G401 (cell line): Measurements from ENCODE around the gene KRTAP2-2. TPM values are rescaled to one million over a fixed set of nuclear protein-coding genes. Genes with fewer than 3 reads are reported as not detected.

Experiments
- total RNA-seq: library from RNA; depleted of rRNA; stranded (reverse); fragments of >200 nt; shearing (Covaris generic); gene quantifications from 2 replicates; pipeline ENCODE4 v1.2.3, GENCODE V29; 2014; rRNA removed

Gene KRTAP2-2
- total RNA-seq, 1 experiment from 2014 or later, result not detected

Other genes starting within 250 kb of the KRTAP2-2 start
- 22.4 and 30.6 TPM in 2 replicates for gene KRT10, start 232.6 kb downstream of the KRTAP2-2 start, total RNA-seq
- gene KRT12, start 188.0 kb downstream of the KRTAP2-2 start, total RNA-seq, result not detected in 2 replicates
- not detected in 2 replicates for gene KRT20, start 170.0 kb downstream of the KRTAP2-2 start, total RNA-seq
- gene KRT23, start 117.6 kb downstream of the KRTAP2-2 start, total RNA-seq, result not detected in 2 replicates
- not detected in 2 replicates for gene KRT39, start 88.3 kb downstream of the KRTAP2-2 start, total RNA-seq
- not detected in 2 replicates for gene KRT40, start 70.9 kb downstream of the KRTAP2-2 start, total RNA-seq
- gene KRTAP3-3, start 61.1 kb downstream of the KRTAP2-2 start, total RNA-seq, result not detected in 2 replicates
- not detected in 2 replicates for gene KRTAP3-2, start 55.3 kb downstream of the KRTAP2-2 start, total RNA-seq
- gene KRTAP3-1, start 46.1 kb downstream of the KRTAP2-2 start, total RNA-seq, result not detected in 2 replicates
- gene KRTAP1-5, start 28.0 kb downstream of the KRTAP2-2 start, total RNA-seq, result not detected in 2 replicates
- not detected in 2 replicates for gene KRTAP1-4, start 25.0 kb downstream of the KRTAP2-2 start, total RNA-seq
- not detected in 2 replicates for gene KRTAP1-3, start 20.4 kb downstream of the KRTAP2-2 start, total RNA-seq
- gene KRTAP1-1, start 13.8 kb downstream of the KRTAP2-2 start, total RNA-seq, result not detected in 2 replicates
- not detected in 2 replicates for gene KRTAP2-1, start 7.9 kb downstream of the KRTAP2-2 start, total RNA-seq
- not detected in 2 replicates for gene KRTAP2-3, start 4.9 kb upstream of the KRTAP2-2 start, total RNA-seq
- gene KRTAP2-4, start 10.6 kb upstream of the KRTAP2-2 start, total RNA-seq, result not detected in 2 replicates
- not detected in 2 replicates for gene KRTAP4-7, start 28.9 kb upstream of the KRTAP2-2 start, total RNA-seq
- gene KRTAP4-8, start 42.9 kb upstream of the KRTAP2-2 start, total RNA-seq, result not detected in 2 replicates
- not detected in 2 replicates for gene KRTAP4-16, start 47.0 kb upstream of the KRTAP2-2 start, total RNA-seq
- not detected in 2 replicates for gene KRTAP4-9, start 50.2 kb upstream of the KRTAP2-2 start, total RNA-seq
- not detected in 2 replicates for gene KRTAP4-11, start 63.1 kb upstream of the KRTAP2-2 start, total RNA-seq
- not detected in 2 replicates for gene KRTAP4-12, start 69.0 kb upstream of the KRTAP2-2 start, total RNA-seq
- not detected in 2 replicates for gene KRTAP4-6, start 85.3 kb upstream of the KRTAP2-2 start, total RNA-seq
- not detected in 2 replicates for gene KRTAP4-5, start 94.6 kb upstream of the KRTAP2-2 start, total RNA-seq
- gene KRTAP4-4, start 105.5 kb upstream of the KRTAP2-2 start, total RNA-seq, result not detected in 2 replicates
- not detected in 2 replicates for gene KRTAP4-3, start 113.0 kb upstream of the KRTAP2-2 start, total RNA-seq
- gene KRTAP4-2, start 123.0 kb upstream of the KRTAP2-2 start, total RNA-seq, result not detected in 2 replicates
- not detected in 2 replicates for gene KRTAP4-1, start 129.7 kb upstream of the KRTAP2-2 start, total RNA-seq
- gene KRTAP9-1, start 134.7 kb upstream of the KRTAP2-2 start, total RNA-seq, result not detected in 2 replicates
- gene KRTAP9-2, start 171.4 kb upstream of the KRTAP2-2 start, total RNA-seq, result not detected in 2 replicates
- not detected in 2 replicates for gene KRTAP9-3, start 177.2 kb upstream of the KRTAP2-2 start, total RNA-seq
- not detected in 2 replicates for gene KRTAP9-8, start 182.8 kb upstream of the KRTAP2-2 start, total RNA-seq
- gene KRTAP9-4, start 194.5 kb upstream of the KRTAP2-2 start, total RNA-seq, result not detected in 2 replicates
- not detected in 2 replicates for gene KRTAP9-9, start 200.2 kb upstream of the KRTAP2-2 start, total RNA-seq
- not detected in 2 replicates for gene KRTAP9-6, start 210.1 kb upstream of the KRTAP2-2 start, total RNA-seq
- not detected in 2 replicates for gene KRTAP9-7, start 220.5 kb upstream of the KRTAP2-2 start, total RNA-seq
- gene KRTAP29-1, start 247.6 kb upstream of the KRTAP2-2 start, total RNA-seq, result not detected in 2 replicates